HG02759 (cell line): ENCODE measurements around the gene HSD11B1.
"Not testable (repeated sequence)": the region's sequence is repeated elsewhere in the genome, so short reads cannot be mapped to it uniquely, and the experiment has no call there.

Experiments
- ATAC-seq: cut with Tn5 transposase; IDR thresholded peaks from one replicate; pipeline ENCODE4 v1.9.1; 2021; ENCODE audit warnings: mild to moderate bottlenecking, moderate library complexity; ENCODE audit not compliant: unreplicated experiment

The HSD11B1 gene

GRCh38 chr1:209689477-209689876, 15.2 kb upstream of the HSD11B1 start:
- no peak for ATAC-seq

GRCh38 chr1:209691237-209691636, 13.4 kb upstream of the HSD11B1 start:
- no peak for ATAC-seq

GRCh38 chr1:209692296-209692695, 12.3 kb upstream of the HSD11B1 start:
- no peak for ATAC-seq

- ATAC-seq = peak; percentile 67
These were observed 11.7 kb upstream of the HSD11B1 start for GRCh38 chr1:209692745-209693504.

- no peak for ATAC-seq
These were observed 8.0 kb upstream of the HSD11B1 start for GRCh38 chr1:209696673-209697072.

- ATAC-seq = no peak
These were observed 7.5 kb upstream of the HSD11B1 start for GRCh38 chr1:209697126-209697525.

- ATAC-seq = not testable (repeated sequence)
These were observed 4.0 kb upstream of the HSD11B1 start for GRCh38 chr1:209700686-209701085.

GRCh38 chr1:209702832-209703231, 1.8 kb upstream of the HSD11B1 start:
- no peak for ATAC-seq

- peak; percentile 60 for ATAC-seq
These were observed 677 bp upstream of the HSD11B1 start for GRCh38 chr1:209703834-209704504.

- ATAC-seq = no peak
These were observed 470 bp downstream of the HSD11B1 start for GRCh38 chr1:209705033-209705598.

GRCh38 chr1:209706622-209707021, 2.0 kb downstream of the HSD11B1 start:
- ATAC-seq = no peak

- ATAC-seq = no peak
These were observed 2.7 kb downstream of the HSD11B1 start for GRCh38 chr1:209707308-209707707.

GRCh38 chr1:209708297-209708696, 3.7 kb downstream of the HSD11B1 start:
- no peak for ATAC-seq

GRCh38 chr1:209710093-209710492, 5.4 kb downstream of the HSD11B1 start:
- no peak for ATAC-seq

- ATAC-seq = no peak
These were observed 6.2 kb downstream of the HSD11B1 start for GRCh38 chr1:209710847-209711246.

- ATAC-seq = no peak
These were observed 9.7 kb downstream of the HSD11B1 start for GRCh38 chr1:209714338-209714737.

GRCh38 chr1:209715314-209715713, 10.7 kb downstream of the HSD11B1 start:
- no peak for ATAC-seq

GRCh38 chr1:209717818-209718217, 13.2 kb downstream of the HSD11B1 start:
- no peak for ATAC-seq

GRCh38 chr1:209720326-209720725, 15.7 kb downstream of the HSD11B1 start:
- ATAC-seq = no peak

GRCh38 chr1:209720826-209721225, 16.2 kb downstream of the HSD11B1 start:
- ATAC-seq = no peak

GRCh38 chr1:209721323-209721722, 16.7 kb downstream of the HSD11B1 start:
- ATAC-seq = no peak

GRCh38 chr1:209723265-209723664, 18.6 kb downstream of the HSD11B1 start:
- no peak for ATAC-seq
